SIG-M5 treated with dmso at 0.1 percent for 504 hours (cell line): Measurements from ENCODE around the gene TMTC2.
"Not testable (repeated sequence)": the region's sequence is repeated elsewhere in the genome, so short reads cannot be mapped to it uniquely, and the experiment has no call there.

ENCODE experiments used
- DNase-seq: peaks from one replicate; lab custom pipeline; 2025; ENCODE audit not compliant: unreplicated experiment; lab: John Stamatoyannopoulos, UW

TMTC2 gene

DNA sequence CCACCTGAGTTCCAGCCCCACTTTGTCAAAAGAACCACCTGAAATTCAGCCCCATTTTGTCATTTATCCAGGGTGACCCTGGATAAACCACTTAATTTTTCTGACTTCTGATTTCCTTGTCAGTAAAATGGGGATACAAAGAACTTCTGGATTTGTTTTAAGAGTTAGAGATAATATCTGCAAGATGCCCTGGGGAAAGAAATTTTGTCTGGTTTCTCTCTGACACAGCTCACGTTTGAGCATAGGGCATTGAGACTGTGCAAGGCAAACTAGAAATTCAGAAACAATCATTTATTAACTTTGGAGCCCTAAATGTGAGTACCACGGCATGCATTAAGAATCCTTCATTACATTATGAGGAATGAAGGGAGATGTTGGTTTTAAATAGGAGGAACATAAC lies 37.2 kb downstream of the TMTC2 start:
- DNase-seq: no peak

DNA sequence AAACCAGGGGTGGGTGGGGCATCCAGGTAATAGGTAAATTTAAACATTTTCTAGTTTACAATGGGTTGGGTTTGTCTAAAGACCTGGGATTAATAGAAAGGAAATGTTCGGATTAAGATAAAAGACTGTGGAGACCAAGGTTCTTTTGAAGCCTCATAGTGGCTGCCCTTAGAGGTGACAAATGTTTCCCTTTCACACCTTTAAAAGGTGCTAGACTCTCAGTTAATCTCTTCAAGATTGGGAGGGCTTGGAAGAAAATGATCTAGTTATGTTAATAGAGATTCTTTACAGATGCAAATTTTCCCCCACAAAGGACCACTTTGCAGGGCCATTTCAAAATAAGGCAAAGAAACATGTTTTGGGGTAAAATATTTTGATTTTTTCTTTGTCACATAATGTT lies 39.0 kb downstream of the TMTC2 start:
- DNase-seq: no peak

DNA sequence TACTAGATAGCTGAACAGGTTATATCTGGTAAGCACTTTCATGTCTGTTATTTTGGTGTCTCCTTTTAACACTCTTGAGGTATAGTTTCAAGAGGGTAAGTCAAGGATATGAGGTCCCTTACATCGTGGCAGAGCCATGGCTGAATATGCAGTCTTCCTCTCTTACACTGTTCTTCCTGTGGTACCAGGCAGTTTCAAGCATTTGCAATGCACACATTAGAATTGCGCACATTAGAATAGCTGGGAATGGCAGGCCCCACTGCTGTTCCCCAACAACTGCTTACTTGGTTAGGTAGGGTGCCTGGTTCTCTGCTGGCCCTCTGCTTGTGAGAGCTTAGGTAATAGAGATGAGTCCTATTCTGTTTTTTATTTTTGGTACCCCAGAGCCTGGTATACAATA lies 41.2 kb downstream of the TMTC2 start:
- DNase-seq: no peak

DNA sequence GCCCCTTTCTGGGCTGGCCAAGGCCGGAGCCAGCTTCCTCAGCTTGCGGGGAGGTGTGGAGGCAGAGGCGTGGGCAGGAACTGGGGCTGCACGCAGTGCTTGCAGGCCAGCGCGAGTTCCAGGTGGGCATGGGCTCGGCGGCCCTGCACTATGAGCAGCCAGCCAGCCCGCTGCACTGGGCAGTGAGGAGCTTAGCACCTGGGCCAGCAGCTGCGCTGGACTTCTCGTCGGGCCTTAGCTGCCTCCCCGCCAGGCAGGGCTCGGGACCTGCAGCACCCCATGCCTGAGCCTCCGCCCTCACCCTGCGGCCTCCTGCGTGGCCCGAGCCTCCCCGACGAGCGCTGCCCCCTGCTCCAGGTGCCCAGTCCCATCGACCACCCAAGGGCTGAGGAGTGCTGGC lies 42.0 kb downstream of the TMTC2 start:
- DNase-seq: no peak

DNA sequence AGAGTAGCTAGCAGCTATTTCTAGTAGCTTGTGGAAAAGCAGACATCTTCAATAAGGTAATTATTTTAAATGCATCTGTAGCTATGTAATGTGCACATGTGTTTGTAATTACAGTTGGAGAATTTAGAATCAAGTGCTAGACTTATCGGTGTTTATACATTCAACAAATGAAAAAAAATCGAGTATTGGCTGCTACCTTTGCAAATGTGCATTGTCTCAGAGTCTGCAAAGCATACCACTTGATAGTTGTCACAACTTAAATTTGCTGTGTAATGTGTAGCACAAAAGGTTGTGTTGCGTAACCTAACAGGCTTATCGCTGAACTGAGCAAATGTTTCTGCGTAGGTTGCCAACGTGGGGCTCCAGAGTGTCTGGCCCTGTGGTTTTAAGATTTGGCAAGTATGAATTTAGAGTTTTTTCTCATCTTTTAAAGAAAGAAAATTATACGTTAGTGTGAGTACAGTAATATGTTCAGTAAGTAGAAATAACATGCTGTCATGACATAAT lies 44.3 kb downstream of the TMTC2 start:
- no peak for DNase-seq

DNA sequence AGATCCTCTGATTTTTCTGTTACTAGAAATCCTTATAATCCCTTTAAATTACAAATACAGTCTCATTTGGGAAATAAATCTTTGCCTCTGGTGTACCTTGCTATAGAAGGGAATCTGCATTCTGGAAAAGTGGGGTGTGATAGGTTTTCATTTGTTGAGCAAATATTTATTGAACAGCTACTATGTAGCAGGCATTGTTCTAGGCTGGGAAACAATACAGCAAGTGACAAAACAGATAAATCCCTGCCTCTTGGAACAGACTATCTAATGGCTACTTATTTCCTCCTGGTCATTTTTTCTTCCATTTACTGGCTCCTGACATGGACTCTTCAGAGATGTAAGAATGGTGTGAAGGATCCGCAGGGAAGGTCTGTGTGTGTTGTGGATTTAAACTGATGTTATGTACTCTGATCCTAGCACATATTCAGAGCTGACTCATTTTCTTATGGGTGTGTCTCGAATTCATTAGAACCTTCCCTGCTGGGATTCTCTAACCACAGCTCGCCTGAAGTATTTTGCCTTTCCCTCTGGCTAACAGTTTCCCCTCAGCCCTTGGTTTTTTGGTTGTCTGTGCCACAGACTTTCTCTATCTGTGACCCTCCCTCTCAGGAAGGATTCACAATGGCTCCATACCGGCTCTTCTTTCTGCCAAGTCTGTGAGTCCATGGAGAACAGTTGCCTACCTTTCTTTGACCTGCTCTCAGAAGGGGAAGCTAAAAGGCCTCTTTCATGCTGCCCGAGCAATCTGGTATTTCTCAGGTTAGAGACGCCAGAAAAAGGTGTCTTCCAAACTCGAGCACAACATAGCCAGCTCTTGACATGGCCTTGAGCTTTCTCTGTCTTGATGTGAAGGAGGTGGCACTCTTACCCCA lies 53.7 kb downstream of the TMTC2 start:
- no peak for DNase-seq

DNA sequence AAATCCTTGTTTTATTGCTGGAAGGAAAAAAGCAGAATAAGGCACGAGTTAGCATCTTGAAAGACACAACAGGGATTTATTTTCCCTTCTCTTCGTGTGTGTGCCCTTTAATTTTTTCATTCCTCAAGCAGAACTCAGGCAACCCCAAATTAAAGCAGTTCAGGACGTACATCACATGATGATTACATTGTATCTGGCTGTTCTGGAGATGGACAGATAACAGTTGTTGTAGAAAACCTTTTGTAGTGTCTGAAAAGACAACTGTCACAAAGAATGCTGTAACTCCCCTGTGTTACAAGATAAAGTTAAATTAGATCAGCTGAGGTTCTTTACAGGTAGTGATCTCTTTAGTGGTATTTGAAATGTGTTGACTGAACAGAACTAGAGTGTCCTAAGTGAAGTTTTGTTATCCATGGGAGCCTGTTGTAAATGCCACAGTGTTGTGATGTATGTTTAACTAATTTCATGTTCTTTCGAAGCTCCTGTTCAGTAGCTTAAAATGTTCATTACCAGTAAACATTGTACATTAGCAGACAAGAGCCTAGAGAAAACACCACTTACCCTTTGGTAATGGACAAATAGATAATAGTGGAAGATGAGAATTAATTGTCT lies 58.5 kb downstream of the TMTC2 start:
- no peak for DNase-seq

DNA sequence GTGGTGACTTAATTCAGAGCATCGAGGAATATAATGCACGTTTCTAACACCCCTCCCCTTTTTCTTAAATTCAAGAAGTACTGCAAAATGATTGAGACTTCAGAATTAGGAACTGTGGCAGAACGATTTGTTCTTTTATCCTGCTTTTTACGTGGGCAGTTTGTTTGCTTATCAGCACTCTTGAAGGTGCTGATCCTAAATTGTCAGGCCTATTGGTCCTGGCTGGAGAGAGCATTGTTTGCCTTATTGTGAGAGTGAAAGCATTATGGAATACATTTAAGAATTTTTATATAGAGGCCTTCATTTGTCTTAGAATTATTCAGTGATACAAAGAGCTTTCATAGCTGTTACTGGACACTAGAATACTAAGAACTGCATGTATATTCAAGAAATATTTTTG lies 59.1 kb downstream of the TMTC2 start:
- no peak for DNase-seq

DNA sequence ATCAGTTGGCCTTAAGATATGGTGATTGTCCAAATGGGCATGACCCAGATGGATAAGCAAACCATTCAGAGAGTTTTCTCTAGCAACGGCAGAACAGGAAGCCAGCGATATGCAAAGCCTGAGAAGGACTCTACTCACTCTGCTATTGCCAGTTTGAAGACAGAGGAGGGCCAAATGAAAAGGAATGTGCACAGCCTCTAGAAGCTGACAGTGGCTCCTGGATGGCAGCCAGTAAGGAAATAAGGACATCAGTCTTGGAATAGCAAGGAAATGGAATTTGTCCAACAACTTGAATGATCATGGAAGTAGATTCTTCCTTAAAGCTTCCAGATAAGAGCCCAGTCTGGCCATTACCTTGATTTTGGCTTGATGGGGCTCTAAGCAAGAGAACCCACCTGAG lies 60.0 kb downstream of the TMTC2 start:
- DNase-seq: no peak

DNA sequence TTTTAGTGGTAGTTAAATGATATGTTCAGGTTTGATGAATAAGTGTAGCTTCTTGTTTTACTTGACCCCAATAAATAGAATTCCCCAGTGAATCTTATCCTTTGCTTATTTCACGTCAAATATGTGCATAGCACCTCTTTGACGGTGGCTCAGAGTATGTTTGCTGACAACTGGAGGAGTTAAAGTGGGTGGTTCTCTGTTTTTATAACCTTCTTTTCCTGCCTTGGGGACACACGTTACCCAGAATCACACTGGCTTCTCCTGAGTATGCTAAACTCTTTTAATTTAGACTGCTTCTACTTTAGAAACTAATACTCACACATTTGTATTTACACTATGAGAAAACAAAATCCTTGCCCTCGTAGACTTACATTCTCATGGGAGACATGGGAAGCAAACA lies 62.3 kb downstream of the TMTC2 start:
- DNase-seq: no peak

DNA sequence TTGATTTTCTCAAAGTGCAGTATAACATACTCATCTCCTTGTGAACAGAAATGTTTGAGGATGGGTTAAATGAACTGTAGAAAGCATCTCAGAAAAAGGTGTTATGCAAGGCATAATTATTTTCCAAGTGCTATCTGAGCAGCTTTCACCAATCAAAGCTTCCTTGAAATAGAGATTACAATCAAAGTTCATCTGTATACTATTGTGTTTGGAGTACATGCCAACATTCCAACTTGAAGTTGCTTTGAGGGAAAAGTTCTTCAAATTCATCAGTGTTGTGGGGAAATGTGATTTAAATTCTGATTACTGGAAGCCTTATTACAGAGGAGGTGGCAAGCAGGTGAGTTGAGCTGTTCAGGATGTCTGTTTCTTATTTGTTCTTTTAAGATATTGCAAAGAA lies 68.2 kb downstream of the TMTC2 start:
- DNase-seq: no peak

DNA sequence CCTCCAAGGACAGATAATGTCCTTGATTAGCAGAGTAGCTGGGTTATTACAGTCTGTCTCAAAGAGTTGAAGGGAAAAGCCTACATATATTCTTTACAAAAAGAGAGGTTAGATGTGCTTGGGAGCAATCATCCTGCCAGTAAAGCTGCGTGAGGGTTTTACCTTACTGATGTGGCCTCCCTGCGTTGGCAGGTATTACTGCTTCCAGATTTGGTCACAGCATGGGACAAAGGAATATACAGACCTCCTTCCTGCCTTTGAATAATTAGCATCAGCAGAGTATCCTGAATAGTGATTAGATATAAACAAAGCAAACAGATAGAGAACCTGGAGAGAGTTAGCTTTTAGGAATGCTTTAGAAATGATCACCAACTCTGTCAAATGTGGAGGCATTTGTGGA lies 69.6 kb downstream of the TMTC2 start:
- no peak for DNase-seq

DNA sequence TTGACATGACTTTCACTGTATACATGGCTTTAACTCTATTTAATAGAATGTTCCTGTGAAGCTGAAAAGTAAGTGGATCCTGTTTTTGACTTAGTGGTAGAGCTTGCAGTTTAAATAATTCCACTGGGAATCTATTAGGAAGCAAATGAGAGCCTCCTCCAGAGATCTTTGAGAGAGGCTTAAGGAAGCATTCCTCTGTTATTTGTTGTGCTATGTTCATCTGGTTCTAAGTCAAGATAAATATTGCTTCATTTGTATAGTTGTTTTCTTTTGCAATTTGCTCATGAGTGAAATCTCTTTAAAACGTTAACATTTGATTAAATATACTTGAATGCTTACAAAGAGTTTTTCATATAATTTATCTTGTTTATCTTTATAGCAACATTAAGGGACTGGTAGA lies 70.4 kb downstream of the TMTC2 start:
- DNase-seq: no peak

DNA sequence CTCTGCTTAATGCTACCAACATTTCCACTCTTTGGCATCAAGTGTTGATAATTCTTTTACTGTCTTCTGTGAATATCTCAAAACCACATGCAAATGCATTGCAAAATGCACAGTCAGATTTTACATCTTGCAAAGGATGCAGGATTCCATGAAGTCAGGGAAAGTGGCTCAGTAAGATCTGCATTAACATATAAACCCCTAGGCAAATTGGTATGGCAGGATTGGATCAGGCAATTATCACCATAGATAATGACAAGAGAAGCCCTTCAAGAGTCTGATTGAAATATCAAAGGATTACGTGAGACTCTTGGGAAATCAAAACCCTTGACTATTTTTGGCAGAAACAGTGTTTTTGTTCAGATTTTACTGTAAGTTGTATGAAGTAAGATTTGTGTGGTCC lies 71.0 kb downstream of the TMTC2 start:
- DNase-seq: no peak

DNA sequence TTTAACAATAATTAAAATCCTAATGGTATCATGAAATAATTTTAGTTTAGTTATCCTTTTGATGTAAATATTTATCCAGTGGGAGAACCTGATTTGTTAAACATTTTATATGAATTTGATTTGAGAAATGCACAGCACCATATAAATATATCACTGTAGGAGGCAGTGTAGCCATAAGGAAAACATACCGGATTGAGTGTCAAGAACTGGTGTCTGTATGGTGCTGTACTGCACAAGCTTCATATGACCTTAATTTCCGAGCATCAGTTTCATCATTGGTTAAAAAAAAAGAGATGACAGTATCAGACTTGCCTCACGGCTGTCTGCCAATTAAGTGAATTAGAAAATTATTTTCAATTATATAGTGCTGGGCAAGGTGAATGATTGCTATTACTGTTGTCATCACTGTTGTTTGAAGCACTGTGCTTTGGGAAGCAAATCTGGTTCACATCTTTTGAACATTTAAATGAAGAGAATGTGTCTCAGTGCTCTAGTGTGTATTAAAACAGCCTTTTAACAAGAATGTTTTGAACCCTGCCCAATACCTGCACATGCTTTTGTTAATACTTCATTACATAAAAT lies 72.1 kb downstream of the TMTC2 start:
- no peak for DNase-seq

DNA sequence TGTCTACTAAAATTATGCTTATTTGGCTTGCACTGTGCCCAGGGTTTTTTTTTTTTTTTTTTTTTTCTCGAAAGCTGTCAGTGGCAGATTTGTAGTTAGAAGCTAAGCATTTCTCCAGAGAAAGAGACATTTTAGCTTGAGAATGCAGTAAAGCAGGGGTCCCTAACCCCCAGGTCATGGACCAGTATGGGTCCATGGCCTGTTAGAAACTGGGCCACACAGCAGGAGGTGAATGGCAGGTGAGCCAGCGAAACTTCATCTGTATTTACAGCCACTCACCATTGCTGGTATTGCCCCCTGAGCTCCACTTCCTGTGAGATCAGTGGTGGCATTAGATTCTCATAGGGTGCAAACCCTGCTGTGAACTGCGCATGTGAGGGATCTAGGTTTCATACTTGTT lies 73.7 kb downstream of the TMTC2 start:
- no peak for DNase-seq

DNA sequence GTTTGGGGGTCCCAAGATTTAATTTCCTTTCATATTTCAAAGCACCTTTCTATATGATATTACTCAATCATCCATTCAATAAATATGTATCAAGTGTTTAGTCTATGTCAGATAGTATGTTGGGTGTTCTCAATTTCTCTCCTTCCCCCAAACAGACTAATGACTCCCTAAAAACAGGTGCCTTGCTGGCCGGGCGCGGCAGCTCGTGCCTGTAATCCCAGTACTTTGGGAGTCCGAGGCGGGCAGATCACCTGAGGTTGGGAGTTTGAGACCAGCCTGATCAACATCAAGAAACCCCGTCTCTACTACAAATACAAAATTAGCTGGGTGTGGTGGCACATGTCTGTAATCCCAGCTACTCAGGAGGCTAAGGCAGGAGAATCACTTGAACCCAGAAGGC lies 78.5 kb downstream of the TMTC2 start:
- not testable (repeated sequence) for DNase-seq

DNA sequence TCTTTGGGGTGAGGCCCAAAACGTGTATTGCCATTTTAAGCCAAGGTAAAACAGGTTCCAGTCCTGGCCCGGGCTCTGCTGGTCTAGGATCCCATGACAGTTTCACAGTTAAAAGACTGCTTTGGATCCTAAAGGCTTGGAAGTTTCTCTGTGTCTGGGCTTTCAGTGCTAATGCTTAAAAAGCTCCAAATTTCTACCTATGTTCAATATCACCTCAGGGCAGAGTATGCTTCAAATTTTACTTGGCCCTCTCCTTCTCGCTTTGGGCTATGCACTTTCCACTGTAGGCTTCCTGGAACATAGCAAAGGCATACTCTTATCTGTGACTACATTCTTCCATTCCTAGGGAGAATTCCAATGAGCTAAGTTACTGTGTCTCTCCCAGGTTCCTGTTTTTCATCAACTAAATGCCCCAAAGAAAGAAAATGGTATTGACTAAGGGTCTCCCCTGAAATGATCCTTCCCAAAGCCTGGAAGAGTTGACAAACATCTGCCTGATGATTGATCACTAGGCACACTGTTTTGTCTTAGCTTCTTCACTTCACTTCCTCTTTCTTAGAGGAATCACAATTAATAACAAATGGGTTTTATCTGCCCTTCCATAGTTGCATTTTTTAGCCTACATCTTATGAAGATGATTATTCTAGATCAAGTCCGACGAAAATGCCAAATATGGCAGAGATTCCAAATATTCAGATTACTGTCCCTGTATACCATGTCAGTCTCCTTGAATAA lies 79.4 kb downstream of the TMTC2 start:
- no peak for DNase-seq

DNA sequence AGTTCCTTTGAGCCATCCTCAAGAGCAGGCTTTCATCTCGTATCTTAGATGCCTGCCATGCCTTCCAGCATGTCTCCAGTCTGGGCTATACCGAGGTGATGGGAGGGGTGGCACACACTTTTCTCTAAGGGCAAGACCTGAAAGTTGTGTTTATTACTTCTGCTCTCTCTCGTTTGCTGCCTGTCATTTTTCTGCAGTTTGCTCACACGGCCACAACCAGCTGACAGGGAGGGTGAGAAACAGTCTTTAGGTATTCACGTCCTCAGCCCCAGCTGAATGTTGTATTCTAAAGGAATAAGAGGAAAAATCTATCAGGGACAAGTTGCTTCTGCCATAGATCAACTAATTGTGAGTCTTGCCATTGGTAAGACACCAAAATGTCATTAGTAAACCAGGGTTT lies 88.0 kb downstream of the TMTC2 start:
- DNase-seq: no peak

DNA sequence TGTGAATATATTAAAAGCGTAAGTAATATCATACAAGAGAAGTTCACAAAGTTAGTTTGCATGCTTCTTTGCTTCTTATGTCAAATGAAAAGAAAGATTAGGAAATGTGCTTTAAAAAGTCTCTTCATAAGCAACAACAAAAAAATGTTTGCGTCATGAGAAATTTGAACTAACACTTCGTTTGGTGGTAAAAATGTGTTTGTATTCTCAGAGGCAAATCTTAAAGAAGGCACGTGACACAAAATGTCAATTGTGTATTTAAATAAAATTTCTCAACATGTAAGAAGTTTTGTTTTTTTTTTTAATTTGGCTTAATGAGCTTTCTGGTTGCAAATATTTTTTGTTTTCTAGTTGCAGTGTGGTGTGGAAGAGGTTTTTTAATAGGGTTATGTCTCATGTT lies 93.8 kb downstream of the TMTC2 start:
- no peak for DNase-seq

DNA sequence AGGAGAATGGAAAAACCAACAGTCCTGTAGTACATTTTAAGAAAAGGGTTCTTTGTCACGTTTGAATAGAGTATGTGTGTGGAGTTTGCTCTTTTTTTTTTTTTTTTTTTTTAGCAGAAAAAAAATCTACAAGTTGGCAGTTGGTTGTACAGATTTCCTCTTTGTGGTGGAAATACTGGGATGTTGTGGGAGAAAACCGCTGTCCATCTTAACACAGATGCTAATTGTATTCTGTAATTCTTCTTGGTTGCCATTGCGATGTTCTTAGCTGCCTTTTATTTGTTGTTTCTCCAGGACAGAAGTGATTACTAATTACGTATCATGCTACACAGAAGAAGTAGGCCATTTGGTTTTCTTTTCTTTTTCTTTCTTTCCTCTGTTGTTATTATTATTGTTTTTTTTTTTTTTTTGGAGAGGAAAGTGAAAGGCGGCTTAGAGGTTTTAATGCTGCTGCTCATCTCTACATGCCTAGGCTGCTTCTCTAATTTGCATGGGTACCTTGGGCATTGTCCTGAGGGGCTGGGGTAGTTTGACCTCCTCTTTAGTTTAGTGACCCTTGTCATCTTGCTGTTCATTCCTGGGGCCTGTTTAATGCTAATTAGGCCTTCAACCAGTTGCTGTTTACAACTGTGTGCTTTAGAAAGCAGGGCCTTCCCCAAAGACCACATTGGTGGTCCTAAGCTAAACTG lies 94.7 kb downstream of the TMTC2 start:
- DNase-seq: no peak
